Pancreas (tissue), 10 donors: ENCODE results near the gene TENM4. TPM values are rescaled to one million over a fixed set of nuclear protein-coding genes. Genes with fewer than 3 reads are reported as not detected.
"Not testable (repeated sequence)": the region's sequence is repeated elsewhere in the genome, so short reads cannot be mapped to it uniquely, and the experiment has no call there.

Source experiments
- ATAC-seq, 4 donors: fragments of 200-7000 bp; cut with Tn5 transposase; one replicate each; pipeline versions ENCODE4 v1.8.0 to v1.9.1; 2020; ENCODE audit warnings: mild to moderate bottlenecking in 4 of 4, moderate library complexity in 4 of 4
- DNase-seq, 6 donors: peaks; one replicate each; pipeline ENCODE4 v3.0.0-alpha.2; 2020
- FAIRE-seq: peaks from 2 replicates; lab custom pipeline; 2012; peaks lifted over from hg19 to GRCh38; lab: Jason Lieb, UNC
- H3K27ac ChIP-seq, 4 donors: fragments of 200-600 bp; sonication (generic); 1 replicate in 3 of 4; 2 replicates in 1 of 4; pipeline versions ENCODE4 v1.5.0 to v1.8.0; 2020
- H3K27me3 ChIP-seq, 4 donors: fragments of 200-600 bp; one replicate each; pipeline ENCODE4 v1.8.0; 2021
- H3K36me3 ChIP-seq, 3 donors: fragments of 200-600 bp; sonication (generic) in 1 of 3; one replicate each; pipeline versions ENCODE4 v1.5.0 to v1.8.0; 2020 to 2021
- H3K4me1 ChIP-seq, 3 donors: fragments of 200-600 bp; one replicate each; pipeline ENCODE4 v1.8.0; 2021
- H3K4me3 ChIP-seq, 4 donors: fragments of 200-600 bp; sonication (generic) in 2 of 4; one replicate each; pipeline versions ENCODE4 v1.5.0 to v1.8.0; 2020 to 2021
- H3K9me3 ChIP-seq, 4 donors: fragments of 200-600 bp; one replicate each; pipeline ENCODE4 v1.8.0; 2021
- CTCF ChIP-seq, 4 donors: fragments of 200-600 bp; sonication (generic) in 3 of 4; IDR thresholded peaks; one replicate each; pipeline versions ENCODE4 v1.5.0 to v1.8.0; 2021; ENCODE audit warnings: antibody characterized with exemption in 4 of 4
- WGBS, 2 donors: extraction: QIAGEN DNeasy Blood & Tissue Kit; methylation state at CpG; one replicate each; pipeline ENCODE4 v1.1.7; 2013; 5-methylcytosine and 5-hydroxymethylcytosine counted together
- intact Hi-C, 3 donors: fragments of 100-400 bp; cut with DNase I; formaldehyde crosslinking; loops; one replicate each; pipeline versions ENCODE4 v1.11.1 to v1.14.2; 2022
- polyA plus RNA-seq, 2 donors: library from polyadenylated mRNA; stranded (reverse); fragments of 200-250 nt; gene quantifications; one replicate each; pipeline ENCODE4 v1.2.3, GENCODE V29; 2013
- total RNA-seq, 6 donors: library from RNA; stranded (reverse); fragmentation: NEBNext Ultra II Directional in 4 of 6; extraction: Animal tissue kit (Norgen Biotek cat#: 25700) in 4 of 6; gene quantifications; one replicate each; pipeline versions ENCODE4 v1.2.1 to v1.2.4, GENCODE V29; 2021 to 2023
- donor health status: healthy with polysubstance abuse.
- donor health status: DM: no; HTN: no; CAD: no; lungs with moderate emphysema.
- donor health status: DM: no; HTN: no; CAD: no.
- donor health status: control.
- donor health status: control.
- donor health status: Bipolar disorder and iron deficiency.
- donor health status: DM: yes; HTN: yes; CAD: no.
- donor health status: DM: no; HTN: no; CAD: no.
- donor health status: DM: no; HTN: no; CAD: no.
- donor health status: DM: yes; HTN: yes; CAD: no.

Gene TENM4
- total and polyA plus RNA-seq, 8 donors = 0.37 to 6.8 (median 1.3) TPM

- intact Hi-C loops = no loop called here
- Histone ChIP-seq H3K36me3 (no peaks in the 10 kb centered on the region), H3K9me3 (no peaks in the 10 kb centered on the region), H3K27me3 (no peaks in the 10 kb centered on the region), H3K4me3 (no peak overlapping the region), H3K4me1 (no peaks in the 10 kb centered on the region), H3K27ac (no peak overlapping the region)
- TF ChIP-seq CTCF (IDR thresholded peaks at IDR 0.05) = no peak
- no peak for DNase-seq
- 86 to 91% methylated on average over 4 of the region's 4 CpGs for WGBS, 2 donors
- no peak for FAIRE-seq
- no peak for ATAC-seq
Observed at GRCh38 chr11:79196950-79197349, 243.9 kb downstream of the TENM4 start.

GRCh38 chr11:79195209-79195608, 245.6 kb downstream of the TENM4 start:
- Histone ChIP-seq H3K27me3 (no peaks in the 10 kb centered on the region), H3K9me3 (no peaks in the 10 kb centered on the region), H3K4me1 (no peaks in the 10 kb centered on the region), H3K36me3 (no peaks in the 10 kb centered on the region), H3K4me3 (no peak overlapping the region), H3K27ac (no peak overlapping the region)
- no peak for FAIRE-seq
- intact Hi-C loops = no loop called here
- ATAC-seq = no peak
- WGBS, 2 donors = 93 to 98% methylated on average over 4 of the region's 4 CpGs
- no peak for TF ChIP-seq CTCF (IDR thresholded peaks at IDR 0.05)
- DNase-seq = no peak

- FAIRE-seq (no peak), DNase-seq (no peak), ATAC-seq (no peak)
- no peaks in the 10 kb centered on the region for H3K9me3 ChIP-seq
- H3K27ac ChIP-seq = no peak overlapping the region
- no peak for TF ChIP-seq CTCF (IDR thresholded peaks at IDR 0.05)
- no peak overlapping the region for H3K4me3 ChIP-seq
- H3K4me1 ChIP-seq = peaks cover 0 to 7% (median 0%) of the 10 kb centered on the region in 3 donors
- H3K36me3 ChIP-seq = no peaks in the 10 kb centered on the region
- 88 to 89% methylated on average over 7 of the region's 7 CpGs for WGBS, 2 donors
- intact Hi-C loops = no loop called here
- H3K27me3 ChIP-seq = no peaks in the 10 kb centered on the region
Observed at GRCh38 chr11:79193663-79194310, 247.0 kb downstream of the TENM4 start.

- H3K4me3 ChIP-seq = no peak overlapping the region
- ATAC-seq (no peak), FAIRE-seq (no peak), DNase-seq (no peak)
- peaks cover 0 to 7% (median 0%) of the 10 kb centered on the region in 3 donors for H3K4me1 ChIP-seq
- 72 to 79% methylated on average over 2 of the region's 2 CpGs for WGBS, 2 donors
- no peak overlapping the region for H3K27ac ChIP-seq
- no peak for TF ChIP-seq CTCF (IDR thresholded peaks at IDR 0.05)
- intact Hi-C loops = no loop called here
- H3K36me3 ChIP-seq = no peaks in the 10 kb centered on the region
- H3K9me3 ChIP-seq = no peaks in the 10 kb centered on the region
- no peaks in the 10 kb centered on the region for H3K27me3 ChIP-seq
Observed at GRCh38 chr11:79192836-79193235, 248.0 kb downstream of the TENM4 start.

- FAIRE-seq, DNase-seq, H3K36me3 ChIP-seq, H3K27ac ChIP-seq, ATAC-seq, H3K4me3 ChIP-seq, H3K9me3 ChIP-seq, H3K4me1 ChIP-seq, intact Hi-C loops, H3K27me3 ChIP-seq: not testable (repeated sequence)
- WGBS, 2 donors = 93 to 98% methylated on average over 21 to 24 of the region's 29 CpGs
Observed at GRCh38 chr11:79191716-79192115, 249.1 kb downstream of the TENM4 start.

- intact Hi-C loops, ATAC-seq, DNase-seq, H3K27me3 ChIP-seq, H3K9me3 ChIP-seq, H3K4me1 ChIP-seq, H3K27ac ChIP-seq, FAIRE-seq, H3K4me3 ChIP-seq, H3K36me3 ChIP-seq: not testable (repeated sequence)
- 72 to 96% methylated on average over 3 of the region's 10 CpGs for WGBS, 2 donors
Observed at GRCh38 chr11:79190553-79190952, 250.3 kb downstream of the TENM4 start.
